HG03095 (cell line): ENCODE data around the gene NEK1.
A peak's percentile ranks its signal among the peaks of the same experiment; 100 is the strongest.

Experiments
- ATAC-seq: cut with Tn5 transposase; IDR thresholded peaks from one replicate; pipeline ENCODE4 v1.9.1; 2021; ENCODE audit warnings: moderate library complexity; ENCODE audit not compliant: unreplicated experiment

The NEK1 gene, protein sequence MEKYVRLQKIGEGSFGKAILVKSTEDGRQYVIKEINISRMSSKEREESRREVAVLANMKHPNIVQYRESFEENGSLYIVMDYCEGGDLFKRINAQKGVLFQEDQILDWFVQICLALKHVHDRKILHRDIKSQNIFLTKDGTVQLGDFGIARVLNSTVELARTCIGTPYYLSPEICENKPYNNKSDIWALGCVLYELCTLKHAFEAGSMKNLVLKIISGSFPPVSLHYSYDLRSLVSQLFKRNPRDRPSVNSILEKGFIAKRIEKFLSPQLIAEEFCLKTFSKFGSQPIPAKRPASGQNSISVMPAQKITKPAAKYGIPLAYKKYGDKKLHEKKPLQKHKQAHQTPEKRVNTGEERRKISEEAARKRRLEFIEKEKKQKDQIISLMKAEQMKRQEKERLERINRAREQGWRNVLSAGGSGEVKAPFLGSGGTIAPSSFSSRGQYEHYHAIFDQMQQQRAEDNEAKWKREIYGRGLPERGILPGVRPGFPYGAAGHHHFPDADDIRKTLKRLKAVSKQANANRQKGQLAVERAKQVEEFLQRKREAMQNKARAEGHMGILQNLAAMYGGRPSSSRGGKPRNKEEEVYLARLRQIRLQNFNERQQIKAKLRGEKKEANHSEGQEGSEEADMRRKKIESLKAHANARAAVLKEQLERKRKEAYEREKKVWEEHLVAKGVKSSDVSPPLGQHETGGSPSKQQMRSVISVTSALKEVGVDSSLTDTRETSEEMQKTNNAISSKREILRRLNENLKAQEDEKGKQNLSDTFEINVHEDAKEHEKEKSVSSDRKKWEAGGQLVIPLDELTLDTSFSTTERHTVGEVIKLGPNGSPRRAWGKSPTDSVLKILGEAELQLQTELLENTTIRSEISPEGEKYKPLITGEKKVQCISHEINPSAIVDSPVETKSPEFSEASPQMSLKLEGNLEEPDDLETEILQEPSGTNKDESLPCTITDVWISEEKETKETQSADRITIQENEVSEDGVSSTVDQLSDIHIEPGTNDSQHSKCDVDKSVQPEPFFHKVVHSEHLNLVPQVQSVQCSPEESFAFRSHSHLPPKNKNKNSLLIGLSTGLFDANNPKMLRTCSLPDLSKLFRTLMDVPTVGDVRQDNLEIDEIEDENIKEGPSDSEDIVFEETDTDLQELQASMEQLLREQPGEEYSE (N-terminal part only)

DNA sequence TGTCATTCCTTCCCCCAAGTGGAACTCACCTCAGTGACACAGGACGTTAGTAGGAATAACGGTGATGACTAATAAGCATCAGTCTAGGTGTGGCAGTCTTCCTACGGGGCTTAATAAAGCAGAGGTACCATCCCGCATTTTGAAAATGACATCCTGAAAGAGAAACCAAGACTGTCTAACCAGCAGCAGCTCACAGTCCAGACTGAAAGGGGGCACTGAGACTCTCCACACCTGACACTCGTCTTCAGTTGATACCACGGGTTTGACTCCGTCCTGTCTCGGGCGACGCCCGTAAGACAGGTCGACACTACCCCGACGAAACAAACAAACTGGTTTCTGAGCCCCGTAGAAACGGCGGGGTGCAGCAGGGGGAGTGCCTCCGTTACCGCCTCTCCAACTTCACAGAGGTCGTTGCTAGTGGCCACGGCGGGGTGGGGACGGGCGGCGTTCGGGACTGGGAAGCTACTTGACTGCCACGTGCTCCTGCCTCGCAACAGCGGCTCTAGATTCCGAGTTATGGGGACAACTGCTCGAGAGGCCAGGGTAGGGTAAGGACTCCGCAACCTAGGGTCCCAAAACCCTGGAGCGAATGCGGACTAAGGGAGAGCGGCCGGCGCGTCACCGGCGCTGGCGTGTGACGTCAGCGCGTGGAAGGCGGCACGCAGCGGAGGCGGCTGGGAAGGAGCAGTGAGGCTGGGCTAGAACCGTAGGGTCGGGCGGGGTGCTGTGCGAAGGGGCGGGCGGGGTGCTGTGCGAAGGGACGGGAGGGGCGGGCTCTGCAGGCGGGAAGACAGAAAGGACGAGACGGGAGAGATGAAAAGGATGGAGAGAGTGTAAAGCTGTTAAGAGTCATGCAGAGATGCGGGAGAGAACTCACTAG is at the start of gene NEK1:
NEK1 (minus strand) TSS at position 593 of the 880 bp plus-strand sequence. CDS start 9,953 bp downstream, outside the sequence.
- peak; percentile 92 for ATAC-seq

DNA sequence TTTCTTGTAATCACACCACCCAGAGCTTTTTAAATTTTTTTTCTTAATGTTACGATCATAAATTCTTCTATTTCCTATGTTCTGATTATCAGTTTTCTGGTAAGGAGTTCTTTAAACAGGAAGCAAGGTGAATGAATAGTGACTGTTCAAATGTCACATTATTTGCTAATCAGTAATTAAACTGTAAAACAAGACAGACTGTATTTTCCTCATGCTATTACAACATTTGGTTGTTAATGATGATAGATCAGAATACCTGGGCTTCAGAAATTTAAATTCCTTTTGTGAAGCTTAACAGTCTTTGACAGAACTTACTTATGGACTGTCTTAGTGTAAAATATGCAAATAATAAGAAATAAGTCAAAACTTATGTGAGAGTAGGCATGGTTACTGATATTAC is 49.4 kb upstream of the NEK1 start:
- no peak for ATAC-seq

DNA sequence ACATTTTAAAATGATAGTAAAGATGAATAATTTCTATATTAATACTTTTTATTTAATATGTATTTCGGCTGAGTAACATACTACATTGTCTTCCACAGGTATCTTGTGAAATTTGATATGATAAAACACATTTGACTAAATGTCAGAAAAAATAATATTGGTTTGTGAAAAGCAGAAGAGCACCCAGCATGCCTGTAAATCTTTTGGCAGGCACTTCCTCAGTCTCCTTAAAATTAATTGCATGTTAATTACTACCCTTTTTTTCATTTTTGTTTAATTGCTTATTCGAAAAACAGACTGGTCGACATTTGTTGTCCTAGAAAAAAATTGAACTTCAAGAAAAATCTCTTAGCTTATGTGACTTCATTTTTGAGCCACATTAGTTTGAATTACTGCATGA is 48.5 kb upstream of the NEK1 start:
- ATAC-seq: no peak

DNA sequence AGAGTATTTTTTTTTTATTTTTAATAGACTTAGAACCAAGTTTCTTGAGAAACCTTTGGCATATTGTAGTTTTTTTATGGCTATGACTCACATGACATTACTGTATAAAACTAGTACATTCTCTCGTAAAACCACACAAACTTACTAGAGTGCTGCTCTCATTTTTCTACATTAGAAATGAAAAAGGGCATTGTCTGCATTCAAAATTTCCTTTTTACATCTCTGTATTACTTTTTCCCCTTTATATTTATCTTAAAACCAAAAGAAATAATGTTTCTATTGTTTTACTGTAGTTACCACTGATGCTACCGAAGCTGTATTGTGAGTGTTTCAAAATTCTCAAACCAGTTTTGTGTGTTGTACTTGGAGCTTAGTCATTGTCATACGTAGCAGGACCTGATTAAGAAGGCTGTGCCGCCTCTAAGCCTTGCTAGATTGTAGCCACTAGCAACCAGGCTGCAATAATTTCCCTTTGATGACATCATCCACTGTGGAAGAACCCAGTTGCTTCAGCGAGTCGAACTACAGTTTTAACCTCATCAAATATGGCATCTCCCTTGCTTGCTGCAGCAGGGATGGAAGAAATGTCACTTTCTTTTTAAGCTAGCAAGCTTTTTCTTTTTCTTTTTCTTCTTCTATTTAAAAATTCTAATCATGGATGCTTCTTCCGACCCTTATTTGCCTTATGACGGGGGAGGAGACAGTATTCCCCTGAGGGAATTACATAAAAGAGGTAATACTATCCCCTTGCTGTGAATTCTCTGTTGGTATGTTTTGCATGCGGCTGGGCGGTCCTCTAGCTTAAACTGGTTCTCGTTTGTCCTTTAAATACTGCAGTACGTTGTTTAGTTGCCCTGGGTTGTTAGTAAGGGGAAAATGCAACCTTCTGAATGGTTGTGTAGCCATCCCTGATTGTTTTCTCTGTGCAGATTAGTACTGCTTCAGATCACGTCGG is 47.6 kb upstream of the NEK1 start:
- peak; percentile 94 for ATAC-seq

DNA sequence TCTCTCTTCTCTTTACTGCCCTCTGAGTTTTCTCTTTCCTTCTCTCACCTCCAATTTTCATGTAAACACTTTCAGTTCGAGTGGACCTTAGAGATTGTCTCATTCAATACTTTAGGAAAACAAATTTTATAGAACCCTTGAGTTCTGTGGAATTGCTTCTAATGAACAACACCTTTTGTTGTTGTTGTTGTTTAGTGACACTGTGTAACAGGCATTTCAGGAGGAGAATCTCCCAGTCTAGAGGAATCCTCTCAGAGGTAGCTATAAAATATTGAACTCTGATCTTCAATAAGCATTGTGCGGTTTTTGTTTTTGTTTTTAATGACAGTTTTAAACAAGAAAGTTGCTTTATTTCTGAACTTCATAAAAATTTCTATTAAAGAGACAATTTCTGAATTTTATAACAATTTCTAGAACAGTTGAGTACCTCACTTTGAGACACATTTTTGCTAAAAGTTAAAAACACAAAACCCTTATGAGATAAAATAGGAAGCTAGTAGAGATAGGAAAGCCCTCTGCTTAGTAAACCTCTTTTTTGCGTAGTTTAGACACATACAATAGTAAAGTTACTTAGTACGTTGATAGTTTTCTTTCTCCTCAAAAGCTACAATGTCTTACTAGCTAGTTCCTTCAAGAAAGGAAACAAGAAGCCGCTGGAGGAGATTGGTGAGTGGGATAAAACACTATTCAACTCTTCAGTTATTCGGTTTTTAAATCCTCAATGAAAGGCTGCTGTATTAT is 46.8 kb upstream of the NEK1 start:
- ATAC-seq: no peak

DNA sequence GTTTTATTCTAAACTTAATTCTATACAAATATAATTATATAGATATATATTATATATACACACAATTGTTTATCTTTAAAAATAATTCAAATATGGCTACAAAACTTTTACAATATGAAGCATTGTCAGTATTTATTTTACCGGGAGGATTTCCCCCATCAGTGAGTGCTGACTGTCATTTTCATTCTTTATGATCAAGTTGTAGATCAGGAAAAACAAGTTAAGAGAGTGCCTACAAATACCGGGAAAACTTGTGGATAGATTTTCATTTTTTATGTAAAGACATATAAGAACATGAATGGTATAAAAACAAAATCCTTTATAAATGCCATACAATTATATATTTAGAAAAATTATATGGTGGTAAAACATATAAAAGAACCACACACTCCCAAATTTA is 45.8 kb upstream of the NEK1 start:
- ATAC-seq: no peak

DNA sequence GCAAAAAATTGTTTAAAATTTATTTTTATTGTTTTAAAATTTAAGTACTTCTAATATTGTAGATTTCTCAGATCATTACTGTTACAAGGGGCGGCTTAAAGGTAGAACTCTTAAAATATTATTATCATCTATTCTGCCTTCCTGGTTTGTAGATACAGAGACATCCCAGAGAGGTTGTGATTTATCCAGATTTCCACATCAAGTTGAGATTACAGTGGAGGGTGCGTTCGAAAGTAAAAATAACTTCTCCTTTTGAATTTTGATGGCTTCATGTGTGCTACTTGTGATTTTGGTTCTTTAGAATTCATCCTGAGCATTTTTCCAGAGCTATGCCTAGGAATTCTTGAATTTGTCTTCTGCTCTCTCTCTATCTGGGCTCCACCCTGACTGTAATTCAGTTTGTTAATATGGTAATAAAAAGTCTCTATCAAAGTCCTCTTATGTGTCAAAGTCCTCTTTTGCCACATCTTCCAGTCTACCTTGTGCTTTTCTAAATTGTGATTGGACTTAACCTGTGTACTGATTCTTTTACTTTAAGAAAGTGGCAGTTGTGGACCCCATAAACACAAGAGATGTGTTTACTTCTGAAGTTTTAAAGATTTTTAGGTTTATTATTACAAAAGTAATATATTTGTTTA is 45.2 kb upstream of the NEK1 start:
- ATAC-seq: no peak

DNA sequence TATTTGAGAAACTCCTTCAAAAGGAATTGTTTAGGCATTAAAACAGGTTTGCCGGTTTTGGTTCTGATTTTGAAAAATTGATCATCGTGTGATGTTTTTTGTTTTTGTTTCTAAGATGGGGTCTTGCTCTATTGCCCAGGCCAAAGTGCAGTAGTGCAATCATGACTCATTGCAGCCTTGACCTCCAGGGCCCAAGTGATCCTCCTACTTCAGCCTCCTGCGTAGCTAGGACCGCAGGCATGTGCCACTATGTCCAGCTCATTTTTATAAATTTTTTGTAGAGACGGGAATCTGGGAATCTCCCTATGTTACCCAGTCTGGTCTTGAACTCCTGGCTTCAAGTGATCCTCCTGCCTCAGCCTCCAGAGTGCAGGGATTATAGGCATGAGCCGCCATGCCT is 43.0 kb upstream of the NEK1 start:
- ATAC-seq: no peak

DNA sequence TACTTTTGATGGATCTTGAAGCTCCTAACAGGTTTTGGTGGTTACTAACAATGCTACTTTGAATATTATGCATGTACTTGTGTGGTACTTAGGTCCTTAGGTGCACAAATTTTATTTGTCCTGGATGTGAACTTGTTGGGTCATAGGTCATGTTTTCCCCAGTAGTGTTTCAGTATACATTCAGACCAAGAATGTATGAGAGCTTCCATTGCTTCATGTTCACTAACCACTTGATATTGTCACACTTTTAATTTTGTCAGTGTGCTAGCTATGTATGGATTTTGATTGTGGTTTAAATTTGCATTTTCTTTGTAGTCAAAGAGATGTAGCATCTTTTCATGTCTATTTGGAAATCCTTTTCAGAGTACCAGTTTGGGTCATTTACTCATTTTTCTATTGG is 40.2 kb upstream of the NEK1 start:
- ATAC-seq: no peak

DNA sequence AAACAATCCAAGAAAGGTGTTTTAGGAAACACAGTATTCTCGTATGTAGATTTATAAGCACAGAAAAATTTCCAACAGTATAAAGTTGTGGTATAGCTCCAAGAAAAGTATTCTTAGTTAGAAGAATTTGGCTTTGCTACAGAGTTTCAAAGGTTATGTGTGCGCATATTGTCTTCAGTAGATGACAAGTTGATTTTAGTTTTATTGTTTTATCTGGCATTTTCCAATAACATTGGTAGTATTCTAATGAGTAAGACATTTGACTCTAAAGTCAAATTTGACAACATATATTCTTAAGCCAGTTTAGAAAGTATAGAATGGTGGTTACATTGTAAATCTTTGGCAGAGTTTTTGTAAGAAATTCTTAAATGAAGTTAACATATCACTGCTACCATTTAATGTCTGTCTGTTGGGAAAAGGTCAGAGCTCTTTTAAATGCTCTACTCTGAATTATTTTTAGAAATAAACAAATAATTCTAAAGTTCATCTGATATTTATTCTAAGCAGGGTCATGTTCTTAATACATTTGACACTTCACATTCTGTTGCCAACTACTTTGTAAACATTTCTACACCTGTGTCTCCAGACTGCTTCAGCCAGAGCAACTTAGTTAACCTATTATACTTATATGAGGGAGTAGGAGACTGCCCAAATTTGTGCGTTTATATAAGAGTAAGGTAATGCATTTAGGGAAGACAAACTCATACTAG is 38.0 kb upstream of the NEK1 start:
- no peak for ATAC-seq

DNA sequence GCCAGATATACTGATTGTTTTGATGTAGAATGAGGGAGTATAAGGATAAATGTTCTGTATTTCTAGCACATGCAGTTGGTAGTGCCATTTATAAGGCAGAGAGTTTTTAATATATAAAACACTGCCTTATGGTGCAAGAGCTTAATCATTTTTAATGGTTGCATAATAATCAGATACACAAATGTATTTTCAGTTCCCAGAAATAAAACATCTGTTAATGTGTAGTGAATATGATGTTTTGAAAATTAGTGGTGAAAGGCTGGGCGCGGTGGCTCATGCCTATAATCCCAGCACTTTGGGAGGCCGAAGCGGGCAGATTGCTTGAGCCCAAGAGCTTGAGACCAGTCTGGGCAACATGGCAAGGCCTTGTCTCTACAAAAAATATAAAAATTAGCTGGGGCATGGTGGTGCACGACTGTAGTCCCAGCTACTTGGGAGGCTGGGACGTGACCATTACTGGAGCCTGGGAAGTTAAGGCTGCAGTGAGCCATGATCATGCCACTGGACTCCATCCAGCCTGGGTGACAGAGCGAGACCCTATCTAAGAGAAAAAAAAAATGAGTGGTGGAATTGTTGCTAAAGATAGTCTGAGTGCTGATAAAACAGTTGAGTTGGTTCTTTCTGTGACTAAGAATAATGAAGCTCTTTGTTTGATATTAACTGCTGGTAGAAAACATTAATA is 37.3 kb upstream of the NEK1 start:
- ATAC-seq: no peak

DNA sequence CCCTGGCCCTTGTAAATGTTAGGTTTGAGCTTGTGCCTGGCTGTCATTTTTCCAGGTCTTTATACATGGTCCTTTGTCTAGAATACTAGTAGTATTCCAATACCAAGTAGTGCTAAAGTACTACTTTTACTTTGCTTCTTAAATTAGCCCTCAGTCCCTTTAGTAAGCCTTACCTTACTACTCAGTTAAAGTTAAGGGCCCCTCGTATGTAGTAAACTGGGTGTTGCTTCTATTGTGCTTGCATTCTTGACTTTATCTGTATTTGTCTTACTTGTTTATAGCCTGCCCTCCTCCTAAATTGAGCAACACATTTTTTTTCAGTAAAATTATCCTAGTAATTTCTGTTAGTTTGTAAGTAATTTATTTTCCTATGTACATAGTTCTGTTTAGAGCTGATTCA is 33.2 kb upstream of the NEK1 start:
- no peak for ATAC-seq

DNA sequence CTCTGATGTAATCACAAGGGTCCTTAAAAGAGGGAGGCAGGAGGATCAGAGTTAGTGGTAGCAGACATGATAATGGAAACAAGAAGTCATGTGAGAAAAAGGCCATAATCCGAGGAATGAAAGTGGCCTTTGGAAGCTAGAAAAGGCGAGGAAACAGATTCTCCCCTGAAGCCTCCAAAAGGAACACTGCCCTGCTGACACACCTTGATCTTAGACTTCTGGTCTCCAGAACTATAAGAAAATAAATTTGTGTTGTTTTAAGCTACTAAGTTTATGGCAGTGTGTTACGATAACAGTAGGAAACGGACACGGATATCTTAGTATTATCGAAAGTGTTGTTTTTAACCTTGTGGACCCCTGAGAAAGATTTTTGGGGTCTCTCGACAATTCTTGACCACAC is 32.4 kb upstream of the NEK1 start:
- ATAC-seq: no peak

DNA sequence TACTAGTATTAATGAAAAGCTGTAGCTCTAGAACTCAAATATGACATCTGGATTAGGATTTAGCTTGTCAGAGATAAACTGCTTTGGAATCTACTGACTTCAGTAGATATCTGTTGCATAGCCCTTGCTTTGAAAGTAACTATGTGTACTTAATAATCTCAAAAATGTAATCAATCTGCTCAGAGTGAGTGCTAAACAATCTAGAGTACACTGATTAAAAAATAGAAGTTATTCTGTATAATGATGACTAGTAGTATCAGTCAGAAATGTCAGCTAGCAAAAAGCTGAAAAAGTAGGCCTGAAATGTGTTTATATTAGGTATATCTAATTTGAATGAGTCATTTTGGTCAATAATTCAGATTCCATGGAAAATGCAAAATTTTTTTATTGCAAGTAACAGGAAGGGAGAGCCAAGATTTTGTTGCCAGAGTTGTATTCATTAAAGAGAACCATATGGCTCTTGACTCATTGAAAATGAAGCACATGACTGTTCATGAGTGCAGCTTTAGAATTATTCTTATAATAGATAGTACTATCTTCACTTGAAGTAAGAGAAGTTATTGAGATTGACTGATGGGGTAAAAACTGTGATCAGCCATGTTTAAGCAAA is 28.0 kb upstream of the NEK1 start:
- no peak for ATAC-seq

DNA sequence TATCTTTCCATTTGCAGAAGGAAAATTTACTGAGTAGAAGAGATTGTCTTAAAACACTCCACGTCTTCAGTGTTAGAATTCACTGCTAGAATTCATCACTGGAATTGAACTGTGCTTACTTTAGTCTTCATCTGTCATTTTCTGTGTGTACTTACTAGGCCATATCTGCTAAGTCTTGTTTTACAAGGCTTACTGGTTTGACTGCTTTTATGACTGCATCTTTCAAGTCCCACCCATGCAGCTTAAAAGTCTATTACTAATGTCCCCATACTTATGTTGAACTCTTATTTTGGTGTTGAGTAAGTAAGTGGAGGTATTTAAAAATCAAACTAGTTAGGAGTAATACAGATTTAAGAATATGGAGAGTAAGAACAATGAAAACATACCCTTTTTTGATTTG is 22.6 kb upstream of the NEK1 start:
- ATAC-seq: no peak

DNA sequence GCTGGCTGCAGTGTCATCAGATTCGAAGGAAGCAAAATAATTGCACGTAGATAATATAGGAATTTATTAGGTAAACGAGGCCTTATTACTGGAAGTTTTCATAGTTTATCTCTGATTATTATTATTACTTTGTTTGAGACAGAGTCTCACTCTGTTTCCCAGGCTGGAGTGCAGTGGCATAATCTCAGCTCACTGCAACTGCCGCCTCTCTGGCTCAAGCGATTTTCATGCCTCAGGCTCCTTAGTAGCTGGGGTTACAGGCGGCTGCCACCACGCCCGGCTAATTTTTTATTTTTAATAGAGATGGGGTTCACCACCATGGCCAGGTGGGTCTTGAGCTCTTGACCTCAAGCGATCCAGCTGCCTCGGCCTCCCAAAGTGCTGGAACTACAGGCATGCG is 20.5 kb upstream of the NEK1 start:
- ATAC-seq: no peak

DNA sequence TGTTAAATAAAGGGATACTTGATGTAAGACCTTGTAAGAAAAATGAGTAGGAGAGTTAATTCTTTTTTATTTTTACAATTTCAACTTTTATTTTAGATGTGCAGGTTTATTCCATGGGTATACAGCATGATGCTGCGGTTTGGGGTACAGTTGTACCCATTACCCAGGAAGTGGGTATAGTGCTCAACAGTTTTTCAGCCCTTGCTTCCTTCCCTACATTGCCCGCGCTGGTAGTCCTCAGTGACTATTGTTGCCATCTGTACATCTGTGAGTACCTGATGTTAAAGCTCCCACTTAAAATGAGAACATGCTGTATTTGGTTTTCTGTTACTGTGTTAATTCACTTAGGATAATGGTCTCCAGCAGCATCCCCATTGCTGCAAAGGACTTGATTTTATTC is 17.7 kb upstream of the NEK1 start:
- no peak for ATAC-seq
